Measurements from ENCODE around the gene RAB36.

The RAB36 gene

DNA sequence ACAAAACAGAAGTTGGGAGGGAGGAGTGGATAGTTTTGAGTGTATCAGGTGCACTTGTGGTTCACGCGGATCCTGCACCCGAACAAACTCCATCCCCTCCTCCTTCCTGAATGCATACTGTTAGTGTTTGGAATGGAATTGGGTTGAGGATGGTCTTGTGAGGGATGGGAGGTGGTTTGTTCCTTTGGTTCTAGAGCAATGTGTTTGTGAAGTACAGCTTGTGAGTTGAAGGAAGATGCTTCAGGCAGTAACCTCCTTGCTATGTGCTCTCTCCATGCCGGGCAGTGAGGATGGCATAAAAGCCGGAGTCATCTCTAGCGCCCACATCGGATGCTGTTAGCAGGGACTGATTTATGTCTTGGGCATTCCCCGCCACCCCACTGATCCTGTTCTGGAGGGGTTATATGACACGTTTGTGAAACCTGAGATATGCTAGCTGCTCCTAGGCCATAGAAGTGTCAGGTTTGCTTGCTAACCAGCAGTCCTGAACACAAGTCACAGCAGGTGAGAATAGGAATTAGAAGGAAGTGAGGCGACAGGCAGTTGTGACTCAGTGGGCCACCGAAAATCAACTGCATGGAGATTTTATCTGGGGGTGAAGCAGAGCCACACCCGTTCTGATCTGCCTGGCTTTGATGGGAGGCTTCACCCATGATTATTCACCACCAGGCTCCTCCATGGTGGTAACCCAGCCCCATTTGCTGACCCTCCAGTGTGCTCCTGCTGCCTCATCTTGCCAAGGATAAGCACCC is 37.2 kb downstream of the RAB36 start:
- TF ChIP-seq, protein P1, sequence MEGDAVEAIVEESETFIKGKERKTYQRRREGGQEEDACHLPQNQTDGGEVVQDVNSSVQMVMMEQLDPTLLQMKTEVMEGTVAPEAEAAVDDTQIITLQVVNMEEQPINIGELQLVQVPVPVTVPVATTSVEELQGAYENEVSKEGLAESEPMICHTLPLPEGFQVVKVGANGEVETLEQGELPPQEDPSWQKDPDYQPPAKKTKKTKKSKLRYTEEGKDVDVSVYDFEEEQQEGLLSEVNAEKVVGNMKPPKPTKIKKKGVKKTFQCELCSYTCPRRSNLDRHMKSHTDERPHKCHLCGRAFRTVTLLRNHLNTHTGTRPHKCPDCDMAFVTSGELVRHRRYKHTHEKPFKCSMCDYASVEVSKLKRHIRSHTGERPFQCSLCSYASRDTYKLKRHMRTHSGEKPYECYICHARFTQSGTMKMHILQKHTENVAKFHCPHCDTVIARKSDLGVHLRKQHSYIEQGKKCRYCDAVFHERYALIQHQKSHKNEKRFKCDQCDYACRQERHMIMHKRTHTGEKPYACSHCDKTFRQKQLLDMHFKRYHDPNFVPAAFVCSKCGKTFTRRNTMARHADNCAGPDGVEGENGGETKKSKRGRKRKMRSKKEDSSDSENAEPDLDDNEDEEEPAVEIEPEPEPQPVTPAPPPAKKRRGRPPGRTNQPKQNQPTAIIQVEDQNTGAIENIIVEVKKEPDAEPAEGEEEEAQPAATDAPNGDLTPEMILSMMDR (IDR thresholded peaks at IDR 0.05; ENCODE audit: control insufficient read depth, insufficient read depth, low read depth, low read length, missing control alignments): no peak
- H3K4me3 ChIP-seq (ENCODE audit: control insufficient read depth, low read depth, low read length): peak overlapping the region; percentile 30
- DNase-seq (ENCODE audit: low read depth): no peak

DNA sequence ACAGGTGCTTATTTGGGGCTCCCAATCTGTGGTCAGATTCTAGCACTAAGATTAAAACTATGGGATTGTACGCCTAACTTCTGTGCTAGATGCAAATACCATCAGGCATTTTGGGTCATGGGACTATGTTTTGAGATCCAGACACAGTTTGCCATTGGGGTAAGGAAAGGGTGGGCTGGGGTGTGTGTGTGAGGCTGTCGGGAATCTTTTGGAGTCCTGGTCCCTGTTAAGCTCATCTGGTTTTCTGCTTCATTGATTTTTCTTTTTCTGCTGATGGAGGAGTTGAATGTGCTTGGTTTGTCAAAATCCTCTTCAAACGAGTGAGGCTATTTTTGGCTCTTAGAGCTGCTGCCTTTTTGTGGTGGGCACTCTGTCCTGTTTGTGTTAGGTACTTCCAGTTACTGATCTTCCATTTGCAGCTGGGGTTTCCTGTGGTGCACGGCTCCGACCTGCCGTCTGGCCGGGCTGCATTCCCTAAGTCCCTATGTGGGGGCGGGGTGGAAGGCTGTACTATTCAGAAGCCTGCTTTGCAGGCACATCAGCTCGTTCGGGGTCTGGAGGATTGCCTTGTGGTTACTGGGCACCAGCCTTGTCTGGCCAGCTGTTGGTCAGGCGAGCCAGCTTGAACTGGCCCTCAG is 37.9 kb downstream of the RAB36 start:
- DNase-seq (ENCODE audit: low read depth): peak; percentile 10
- TF ChIP-seq, protein P1 (IDR thresholded peaks at IDR 0.05; ENCODE audit: control insufficient read depth, insufficient read depth, low read depth, low read length, missing control alignments): no peak

DNA sequence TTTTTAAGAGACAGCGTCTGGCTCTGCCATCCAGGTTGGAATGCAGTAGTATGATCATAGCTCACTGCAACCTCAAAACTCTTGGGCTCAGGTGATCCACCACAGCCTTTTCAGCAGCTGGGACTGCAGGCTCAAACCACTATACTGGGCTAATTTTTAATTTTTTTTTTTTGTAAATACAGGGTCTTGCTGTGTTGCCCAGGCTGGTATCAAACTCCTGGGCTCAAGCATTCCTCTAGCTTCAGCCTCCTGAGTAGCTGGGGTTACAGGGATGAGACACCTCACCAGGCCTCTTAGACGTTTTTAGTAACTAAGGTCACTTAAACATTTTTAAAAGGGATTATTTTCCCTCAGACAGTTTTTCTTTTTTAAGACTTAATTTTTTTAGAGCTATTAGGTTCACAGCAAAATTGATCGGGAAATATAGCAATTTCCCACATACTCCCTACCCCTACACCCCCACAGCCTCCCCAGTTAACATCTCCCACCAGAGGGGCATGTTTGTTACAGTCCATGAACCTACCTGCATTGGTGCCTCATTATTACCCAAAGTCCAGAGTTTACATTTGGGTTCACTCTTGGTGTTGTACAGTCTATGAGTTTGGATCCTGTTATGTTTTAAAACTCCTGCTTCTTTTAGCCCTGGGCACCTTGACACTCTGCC is 39.0 kb downstream of the RAB36 start:
- H3K4me3 ChIP-seq (ENCODE audit: control insufficient read depth, low read depth, low read length): no peak overlapping the region
- TF ChIP-seq, protein P1 (IDR thresholded peaks at IDR 0.05; ENCODE audit: control insufficient read depth, insufficient read depth, low read depth, low read length, missing control alignments): no peak
- no peak for DNase-seq (ENCODE audit: low read depth)

More for the DNA sequence above, 37.9 kb downstream of the RAB36 start:
- peak overlapping the region; percentile 30 for H3K4me3 ChIP-seq (ENCODE audit: control insufficient read depth, low read depth, low read length)

DNA sequence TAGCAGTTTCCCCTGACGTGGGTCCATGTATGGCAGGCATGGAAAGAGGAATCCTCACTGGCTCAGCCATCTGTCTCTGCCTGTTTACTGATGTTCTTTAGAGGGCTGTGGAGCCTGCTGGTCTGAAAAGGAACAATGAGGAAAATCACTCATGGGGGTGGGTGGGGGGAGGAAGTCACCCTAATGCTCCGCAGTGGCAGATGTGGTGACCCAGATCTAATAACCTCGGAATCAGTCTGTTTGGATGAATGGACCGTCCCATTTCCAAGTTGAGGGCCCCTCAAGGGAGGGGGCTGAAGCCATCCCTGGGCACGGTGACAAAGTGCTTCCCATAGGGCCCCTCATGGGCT is 39.5 kb downstream of the RAB36 start:
- no peak for DNase-seq (ENCODE audit: low read depth)
- TF ChIP-seq, protein P1 (IDR thresholded peaks at IDR 0.05; ENCODE audit: control insufficient read depth, insufficient read depth, low read depth, low read length, missing control alignments): no peak
- H3K4me3 ChIP-seq (ENCODE audit: control insufficient read depth, low read depth, low read length): no peak overlapping the region

DNA sequence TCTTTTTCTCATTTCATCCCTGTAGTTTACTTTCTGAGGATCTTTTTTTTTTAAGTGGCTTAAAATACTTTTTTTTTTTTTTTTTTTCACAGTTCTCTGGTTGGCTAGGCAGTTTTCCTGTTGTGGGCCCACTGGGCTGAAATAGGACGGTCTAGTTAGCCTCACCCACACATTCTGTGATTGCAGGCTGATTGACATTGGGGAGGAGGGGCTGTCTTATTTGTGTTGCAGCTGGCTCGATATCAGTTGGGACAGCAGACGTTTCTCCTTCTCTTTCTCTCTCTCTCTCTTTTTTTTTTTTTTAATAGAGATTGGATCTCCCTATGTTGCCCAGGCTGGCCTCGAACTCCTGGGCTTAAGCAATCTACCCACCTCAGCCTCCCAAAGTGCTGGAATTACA is 41.9 kb downstream of the RAB36 start:
- no peak for DNase-seq (ENCODE audit: low read depth)
- H3K4me3 ChIP-seq (ENCODE audit: control insufficient read depth, low read depth, low read length): no peak overlapping the region
- TF ChIP-seq, protein P1 (IDR thresholded peaks at IDR 0.05; ENCODE audit: control insufficient read depth, insufficient read depth, low read depth, low read length, missing control alignments): no peak

DNA sequence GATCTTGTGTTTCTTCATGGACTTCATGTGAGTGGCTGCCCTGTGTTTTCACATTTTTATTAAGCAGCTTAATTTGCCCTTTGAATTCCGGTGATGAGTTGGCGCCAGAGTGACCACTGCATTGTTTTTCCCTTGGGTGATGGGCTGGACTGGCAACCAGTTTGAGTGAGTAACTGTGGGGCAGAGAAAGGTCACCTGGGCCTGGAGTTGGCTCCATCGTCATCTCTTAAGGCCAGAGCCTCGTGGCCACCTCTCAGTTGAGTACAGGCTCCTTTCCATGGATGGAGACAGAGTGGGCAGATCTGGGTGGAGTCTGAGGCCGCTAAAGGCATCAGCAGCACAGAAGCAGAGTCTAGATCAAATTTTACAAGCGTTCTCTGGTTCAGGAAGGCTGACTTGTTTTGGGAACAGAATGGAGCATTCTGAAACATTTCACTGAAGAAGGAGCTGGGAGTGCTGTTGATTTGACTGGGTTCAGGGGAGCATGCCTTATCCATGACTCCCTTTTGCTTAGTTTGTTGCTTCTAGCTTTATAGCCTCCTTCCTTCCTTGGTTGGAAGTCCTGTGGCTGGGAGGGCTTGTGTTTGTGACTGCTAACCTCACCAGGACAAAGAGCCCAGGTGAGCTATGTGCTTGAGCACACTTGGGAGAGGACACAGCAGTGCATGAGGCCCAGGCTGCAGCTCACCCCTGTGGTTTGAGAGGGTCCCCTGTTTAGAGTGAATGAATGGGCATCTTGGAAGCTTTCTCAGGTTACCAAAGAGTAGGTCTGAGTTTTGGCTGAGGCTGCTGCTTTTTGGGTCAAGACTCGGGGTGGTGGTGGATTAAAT is 42.8 kb downstream of the RAB36 start:
- no peak overlapping the region for H3K4me3 ChIP-seq (ENCODE audit: control insufficient read depth, low read depth, low read length)
- DNase-seq (ENCODE audit: low read depth): peak; percentile 11
- TF ChIP-seq, protein P1 (IDR thresholded peaks at IDR 0.05; ENCODE audit: control insufficient read depth, insufficient read depth, low read depth, low read length, missing control alignments): no peak

Measured in AG09309 (cell line).